A549 (cell line): ENCODE results near the gene PCGF3.

Experiments used
- CHD2 ChIP-seq: fragments of 150-350 bp; IDR thresholded peaks from 2 replicates; pipeline ENCODE4 v1.6.1; 2014; ENCODE audit warnings: low read length; ENCODE audit not compliant: partially characterized antibody
- CTCF ChIP-seq: fragments of >200 bp; sonication (Bioruptor Twin); formaldehyde crosslinking; IDR thresholded peaks from 3 replicates; pipeline ENCODE4 v1.5.1; 2016
- EP300 ChIP-seq, 2 experiments: fragments of >200 bp; sonication (Bioruptor Twin); formaldehyde crosslinking; IDR thresholded peaks; 2 replicates in 1 of 2; 3 replicates in 1 of 2; pipeline ENCODE4 v1.6.1; 2016 to 2017
- MAX ChIP-seq: IDR thresholded peaks from 2 replicates; pipeline ENCODE4 v1.6.1; 2012
- NPAS2 ChIP-seq: fragments of 250-450 bp; sonication (Bioruptor Pico); IDR thresholded peaks from 2 replicates; pipeline ENCODE4 v1.8.0; 2022; ENCODE audit warnings: mild to moderate bottlenecking, moderate library complexity, borderline replicate concordance
- POLR2A ChIP-seq: IDR thresholded peaks from 2 replicates; pipeline ENCODE4 v1.6.1; 2012; ENCODE audit warnings: mild to moderate bottlenecking, low read length
- REST ChIP-seq: fragments of 200-600 bp; sonication (generic); IDR thresholded peaks from 2 replicates; pipeline ENCODE4 v1.6.1; 2016; ENCODE audit warnings: antibody characterized with exemption, mild to moderate bottlenecking, moderate library complexity
- RFX5 ChIP-seq: fragments of 450-650 bp; IDR thresholded peaks from 2 replicates; pipeline ENCODE4 v1.7.1; 2014; ENCODE audit warnings: antibody characterized with exemption, mild to moderate bottlenecking, moderate library complexity
- RNF2 ChIP-seq: fragments of 200-600 bp; sonication (generic); IDR thresholded peaks from 2 replicates; pipeline ENCODE4 v1.6.1; 2016; ENCODE audit warnings: low read depth, mild to moderate bottlenecking, antibody characterized with exemption, moderate library complexity, borderline replicate concordance
- TP53 ChIP-seq: fragments of 250-450 bp; sonication (Bioruptor Pico); IDR thresholded peaks from 2 replicates; pipeline ENCODE4 v1.5.0; 2021; ENCODE audit warnings: mild to moderate bottlenecking, moderate library complexity

GRCh38 chr4:751676-752075 lies 46.0 kb downstream of the PCGF3 start:
- no peak for TF ChIP-seq CHD2
- no peak for TF ChIP-seq MAX
- no peak for TF ChIP-seq NPAS2
- no peak for TF ChIP-seq REST
- TF ChIP-seq CTCF: no peak
- TF ChIP-seq TP53 (CRISPR knock-in tag): no peak
- TF ChIP-seq EP300 (IDR thresholded peaks at IDR 0.05): no peak
- TF ChIP-seq POLR2A: no peak
- TF ChIP-seq RFX5: no peak
- TF ChIP-seq RNF2: no peak
